HepG2 (cell line): ENCODE measurements around the gene CBLC. TPM values are rescaled to one million over a fixed set of nuclear protein-coding genes. Genes with fewer than 3 reads are reported as not detected.
A peak's percentile ranks its signal among the peaks of the same experiment; 100 is the strongest.

ENCODE experiments used
- CEBPB ChIP-seq: IDR thresholded peaks from 2 replicates; pipeline ENCODE4 v1.6.1; 2011; ENCODE audit warnings: low read depth, low read length, improper control_type of control experiment, borderline replicate concordance
- ESRRA ChIP-seq: sonication (generic); formaldehyde crosslinking; IDR thresholded peaks from 2 replicates; pipeline ENCODE4 v1.5.1; 2020; ENCODE audit warnings: mild to moderate bottlenecking, low read depth, missing genetic modification reagents
- HMG20A ChIP-seq: IDR thresholded peaks from 2 replicates; pipeline ENCODE4 v1.6.1; 2016; ENCODE audit warnings: borderline replicate concordance
- KMT2B ChIP-seq: IDR thresholded peaks from 2 replicates; pipeline ENCODE4 v1.6.1; 2016; ENCODE audit warnings: missing genetic modification reagents, missing compliant biosample characterization
- NFRKB ChIP-seq: fragments of 450-650 bp; IDR thresholded peaks from 2 replicates; pipeline ENCODE4 v1.6.1; 2017
- NR2F1 ChIP-seq, 2 experiments: fragments of 450-650 bp in 1 of 2; formaldehyde crosslinking in 1 of 2; IDR thresholded peaks; 2 replicates each; pipeline versions ENCODE4 v1.5.0 to v1.6.1; 2016 to 2020; ENCODE audit warnings: mild to moderate bottlenecking in 1 of 2, missing compliant biosample characterization in 1 of 2, missing genetic modification reagents in 1 of 2, moderate library complexity in 1 of 2
- NR2F2 ChIP-seq: IDR thresholded peaks from 2 replicates; pipeline ENCODE4 v1.6.1; 2012; ENCODE audit warnings: low read depth, inconsistent platforms, borderline replicate concordance
- ONECUT2 ChIP-seq: sonication (generic); formaldehyde crosslinking; IDR thresholded peaks from 2 replicates; pipeline ENCODE4 v1.4.0; 2020; ENCODE audit warnings: missing genetic modification reagents
- PCBP1 ChIP-seq: fragments of 200-400 bp; formaldehyde crosslinking; IDR thresholded peaks from 2 replicates; pipeline ENCODE4 v1.6.1; 2017; ENCODE audit warnings: mild to moderate bottlenecking, low read depth, low read length, borderline replicate concordance
- REL ChIP-seq: sonication (generic); formaldehyde crosslinking; conservative IDR thresholded peaks from 2 replicates; pipeline ENCODE4 v1.8.0; 2022; ENCODE audit warnings: mild to moderate bottlenecking, missing genetic modification reagents, moderate library complexity
- SATB2 ChIP-seq: sonication (generic); formaldehyde crosslinking; IDR thresholded peaks from 2 replicates; pipeline ENCODE4 v1.5.0; 2020; ENCODE audit warnings: missing genetic modification reagents
- SIN3A ChIP-seq: IDR thresholded peaks from 2 replicates; pipeline ENCODE4 v1.6.1; 2011; ENCODE audit warnings: low read depth, mild to moderate bottlenecking, control low read depth, low read length, borderline replicate concordance
- SMAD1 ChIP-seq: sonication (generic); formaldehyde crosslinking; IDR thresholded peaks from 2 replicates; pipeline ENCODE4 v1.4.0; 2020; ENCODE audit warnings: missing genetic modification reagents, low read depth, mild to moderate bottlenecking, borderline replicate concordance
- ZBTB2 ChIP-seq: sonication (generic); formaldehyde crosslinking; IDR thresholded peaks from 2 replicates; pipeline ENCODE4 v1.8.0; 2022; ENCODE audit warnings: low read depth, missing genetic modification reagents
- ZNF501 ChIP-seq: sonication (generic); formaldehyde crosslinking; IDR thresholded peaks from 2 replicates; pipeline ENCODE4 v1.5.1; 2020; ENCODE audit warnings: mild to moderate bottlenecking, moderate library complexity, missing genetic modification reagents
- ZNF503 ChIP-seq: sonication (generic); formaldehyde crosslinking; IDR thresholded peaks from 2 replicates; pipeline ENCODE4 v1.4.0; 2020; ENCODE audit warnings: missing genetic modification reagents
- ZNF546 ChIP-seq: sonication (generic); formaldehyde crosslinking; conservative IDR thresholded peaks from 2 replicates; pipeline ENCODE4 v1.8.1; 2023; ENCODE audit warnings: mild to moderate bottlenecking, missing genetic modification reagents
- ZNF549 ChIP-seq: sonication (generic); formaldehyde crosslinking; IDR thresholded peaks from 2 replicates; pipeline ENCODE4 v1.5.0; 2020; ENCODE audit warnings: missing genetic modification reagents
- ZNF790 ChIP-seq: sonication (generic); formaldehyde crosslinking; IDR thresholded peaks from 2 replicates; pipeline ENCODE4 v1.8.0; 2022; ENCODE audit warnings: missing genetic modification reagents, mild to moderate bottlenecking, borderline replicate concordance
- ZNF850 ChIP-seq: sonication (generic); formaldehyde crosslinking; conservative IDR thresholded peaks from 2 replicates; pipeline ENCODE4 v1.9.0; 2021; ENCODE audit warnings: mild to moderate bottlenecking, missing genetic modification reagents
- ZSCAN31 ChIP-seq: sonication (generic); formaldehyde crosslinking; IDR thresholded peaks from 2 replicates; pipeline ENCODE4 v1.5.0; 2020; ENCODE audit warnings: low read depth, mild to moderate bottlenecking, missing genetic modification reagents
- polyA plus RNA-seq, 8 experiments: library from polyadenylated mRNA; depleted of rRNA in 3 of 8; stranded (reverse) in 7 of 8; unstranded in 1 of 8; fragments of >200 nt; fragmentation: Illumina TruSeq in 4 of 8; extraction: Trizol in 4 of 8; gene quantifications; 2 replicates each; pipeline versions ENCODE4 v1.2.1 to v1.2.3, GENCODE V29; 2011 to 2016; ENCODE audit warnings: low read depth in 4 of 8, missing spikeins in 1 of 8, mixed read lengths in 1 of 8; ENCODE audit not compliant: insufficient read depth in 1 of 8
- total RNA-seq, 5 experiments: library from RNA; depleted of rRNA; stranded (reverse); fragments of >200 nt; fragmentation: Illumina TruSeq; extraction: Trizol; gene quantifications; 2 replicates each; pipeline ENCODE4 v1.2.3, GENCODE V29; 2016; ENCODE audit warnings: low read depth in 1 of 5
- TF ChIP-seq, protein P1 (sequence below): sonication (generic); formaldehyde crosslinking; IDR thresholded peaks from 2 replicates; pipeline ENCODE4 v1.4.0; 2020; ENCODE audit warnings: missing genetic modification reagents, low read depth, mild to moderate bottlenecking, borderline replicate concordance
- TF ChIP-seq, protein P2 (sequence below): sonication (generic); formaldehyde crosslinking; IDR thresholded peaks from 2 replicates; pipeline ENCODE4 v1.4.0; 2020; ENCODE audit warnings: mild to moderate bottlenecking, low read depth, missing genetic modification reagents
- TF ChIP-seq, protein P3 (sequence below): IDR thresholded peaks from 2 replicates; pipeline ENCODE4 v1.6.1; 2012; ENCODE audit warnings: inconsistent platforms

CBLC gene
- total and polyA plus RNA-seq, 2 of the 13 experiments (the other 11 are each of a cell fraction or from before 2014, with no cell fraction given), result 1.8 to 2.6 TPM

DNA sequence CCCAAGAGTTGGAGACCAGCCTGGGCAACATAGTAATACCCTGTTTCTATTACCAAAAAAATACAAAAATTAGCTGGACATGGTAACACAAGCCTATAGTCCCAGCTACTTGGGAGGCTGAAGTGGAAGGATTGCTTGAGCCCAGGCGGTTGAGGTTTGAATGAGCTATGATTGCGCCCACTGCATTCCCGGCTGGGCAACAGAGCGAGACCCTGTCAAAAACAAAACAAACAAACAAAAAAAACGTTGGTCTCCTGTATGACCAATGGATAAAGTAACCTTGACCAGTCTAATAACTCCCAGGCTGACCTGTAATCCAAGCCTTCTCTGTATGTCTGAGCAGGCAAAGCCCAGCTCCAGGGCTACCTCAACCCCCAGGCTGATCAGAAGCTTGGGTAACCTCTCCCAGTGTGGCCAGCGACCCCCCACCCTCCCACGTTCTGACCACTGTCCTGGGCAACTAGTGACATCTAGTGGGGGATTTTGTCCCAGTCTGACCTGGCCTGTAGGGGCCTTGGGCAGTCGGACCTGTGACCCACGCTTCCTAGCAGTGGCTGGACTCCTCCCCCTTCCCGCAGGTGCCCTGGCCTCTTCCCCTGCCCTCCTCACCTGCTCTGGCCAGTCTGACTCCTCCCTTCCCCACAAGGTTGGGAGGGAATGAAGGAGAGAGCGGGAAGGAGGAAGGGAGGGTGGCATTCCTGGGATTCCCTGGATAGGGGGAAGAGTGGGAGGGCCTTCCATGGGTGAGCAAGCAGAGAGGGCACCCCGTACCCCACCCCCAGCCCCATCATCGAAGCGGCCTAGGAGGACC is 30.2 kb downstream of the CBLC start (continued):
- TF ChIP-seq ESRRA (CRISPR knock-in tag), result no peak
- TF ChIP-seq, protein P1, sequence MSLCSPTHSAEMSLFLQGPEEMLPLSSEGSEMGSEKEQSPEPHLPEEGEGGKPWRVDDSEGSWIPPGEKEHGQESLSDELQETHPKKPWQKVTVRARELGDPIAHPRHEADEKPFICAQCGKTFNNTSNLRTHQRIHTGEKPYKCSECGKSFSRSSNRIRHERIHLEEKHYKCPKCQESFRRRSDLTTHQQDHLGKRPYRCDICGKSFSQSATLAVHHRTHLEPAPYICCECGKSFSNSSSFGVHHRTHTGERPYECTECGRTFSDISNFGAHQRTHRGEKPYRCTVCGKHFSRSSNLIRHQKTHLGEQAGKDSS (CRISPR knock-in tag), result peak; percentile 67; the same call in 1 of the 2 replicates
- no peak for TF ChIP-seq ZNF850 (CRISPR knock-in tag)
- no peak for TF ChIP-seq HMG20A (CRISPR knock-in tag)
- peak; percentile 21; the same call in 1 of the 2 replicates for TF ChIP-seq ZNF501
- TF ChIP-seq ZNF546, result no peak
- TF ChIP-seq NR2F1 (CRISPR knock-in tag; IDR thresholded peaks at IDR 0.05), result peak in 1 of 2 experiments; percentile 46; a peak in 1 of 4 replicates
- TF ChIP-seq SMAD1 (CRISPR knock-in tag), result no peak
- no peak for TF ChIP-seq ZSCAN31
- TF ChIP-seq PCBP1, result 0 out of 2 replicates have a peak, but pooled peaks have one; percentile 35
- no peak for TF ChIP-seq NFRKB
- no peak; the same call in 1 of the 2 replicates for TF ChIP-seq NR2F2
- no peak for TF ChIP-seq ONECUT2 (CRISPR knock-in tag)
- no peak for TF ChIP-seq ZNF503
- TF ChIP-seq SIN3A, result no peak
- no peak for TF ChIP-seq KMT2B
- TF ChIP-seq, protein P2, sequence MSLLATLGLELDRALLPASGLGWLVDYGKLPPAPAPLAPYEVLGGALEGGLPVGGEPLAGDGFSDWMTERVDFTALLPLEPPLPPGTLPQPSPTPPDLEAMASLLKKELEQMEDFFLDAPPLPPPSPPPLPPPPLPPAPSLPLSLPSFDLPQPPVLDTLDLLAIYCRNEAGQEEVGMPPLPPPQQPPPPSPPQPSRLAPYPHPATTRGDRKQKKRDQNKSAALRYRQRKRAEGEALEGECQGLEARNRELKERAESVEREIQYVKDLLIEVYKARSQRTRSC (CRISPR knock-in tag), result no peak
- TF ChIP-seq REL, result no peak
- no peak for TF ChIP-seq SATB2 (CRISPR knock-in tag)
- no peak for TF ChIP-seq ZNF790 (CRISPR knock-in tag)
- TF ChIP-seq, protein P3, sequence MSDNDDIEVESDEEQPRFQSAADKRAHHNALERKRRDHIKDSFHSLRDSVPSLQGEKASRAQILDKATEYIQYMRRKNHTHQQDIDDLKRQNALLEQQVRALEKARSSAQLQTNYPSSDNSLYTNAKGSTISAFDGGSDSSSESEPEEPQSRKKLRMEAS, result peak; percentile 59
- TF ChIP-seq ZBTB2, result 0 out of 2 replicates have a peak, but pooled peaks have one; percentile 33
- no peak for TF ChIP-seq CEBPB
- TF ChIP-seq ZNF549 (CRISPR knock-in tag), result no peak
